GM19324 (cell line): Measurements from ENCODE around the gene TDRKH.
"Not testable (repeated sequence)": the region's sequence is repeated elsewhere in the genome, so short reads cannot be mapped to it uniquely, and the experiment has no call there.

Source experiments
- ATAC-seq: cut with Tn5 transposase; IDR thresholded peaks from one replicate; pipeline ENCODE4 v1.9.1; 2021; ENCODE audit warnings: mild to moderate bottlenecking, moderate library complexity; ENCODE audit not compliant: unreplicated experiment, low FRiP score

TDRKH gene

DNA sequence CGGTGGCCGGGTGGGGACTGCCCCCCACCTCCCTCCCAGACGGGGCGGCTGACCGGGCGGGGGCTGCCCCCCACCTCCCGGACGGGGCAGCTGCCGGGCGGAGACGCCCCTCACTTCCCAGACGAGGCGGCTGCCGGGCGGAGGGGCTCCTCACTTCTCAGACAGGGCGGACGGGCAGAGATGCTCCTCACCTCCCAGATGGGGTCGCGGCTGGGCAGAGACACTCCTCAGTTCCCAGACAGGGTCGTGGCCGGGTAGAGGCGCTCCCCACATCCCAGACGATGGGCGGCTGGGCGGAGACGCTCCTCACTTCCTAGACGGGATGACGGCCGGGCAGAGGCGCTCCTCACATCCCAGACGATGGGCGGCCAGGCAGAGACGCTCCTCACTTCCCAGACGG is 21.0 kb downstream of the TDRKH start:
- not testable (repeated sequence) for ATAC-seq

DNA sequence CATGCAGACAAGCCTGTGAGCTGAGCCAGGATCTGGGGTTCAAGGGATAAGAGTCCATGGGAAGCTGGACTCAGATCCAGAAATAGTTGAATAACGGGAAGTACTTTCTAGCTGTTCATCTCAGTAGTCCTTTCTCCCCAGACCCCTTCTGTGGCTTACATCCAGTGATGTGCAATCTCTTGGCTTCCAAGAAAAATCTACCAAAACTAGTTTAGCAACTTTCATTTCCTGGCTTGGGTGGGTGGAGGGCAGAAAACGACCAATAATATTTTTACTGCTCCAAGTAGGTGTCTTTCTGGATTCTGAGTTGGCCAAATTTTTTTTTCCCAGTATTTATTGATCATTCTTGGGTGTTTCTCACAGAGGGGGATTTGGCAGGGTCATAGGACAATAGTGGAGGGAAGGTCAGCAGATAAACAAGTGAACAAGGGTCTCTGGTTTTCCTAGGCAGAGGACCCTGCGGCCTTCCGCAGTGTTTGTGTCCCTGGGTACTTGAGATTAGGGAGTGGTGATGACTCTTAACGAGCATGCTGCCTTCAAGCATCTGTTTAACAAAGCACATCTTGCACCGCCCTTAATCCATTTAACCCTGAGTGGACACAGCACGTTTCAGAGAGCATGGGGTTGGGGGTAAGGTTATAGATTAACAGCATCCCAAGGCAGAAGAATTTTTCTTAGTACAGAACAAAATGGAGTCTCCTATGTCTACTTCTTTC is 21.8 kb downstream of the TDRKH start:
- ATAC-seq, result not testable (repeated sequence)

- no peak for ATAC-seq
Observed at GRCh38 chr1:151763990-151764389, 26.3 kb downstream of the TDRKH start.

DNA sequence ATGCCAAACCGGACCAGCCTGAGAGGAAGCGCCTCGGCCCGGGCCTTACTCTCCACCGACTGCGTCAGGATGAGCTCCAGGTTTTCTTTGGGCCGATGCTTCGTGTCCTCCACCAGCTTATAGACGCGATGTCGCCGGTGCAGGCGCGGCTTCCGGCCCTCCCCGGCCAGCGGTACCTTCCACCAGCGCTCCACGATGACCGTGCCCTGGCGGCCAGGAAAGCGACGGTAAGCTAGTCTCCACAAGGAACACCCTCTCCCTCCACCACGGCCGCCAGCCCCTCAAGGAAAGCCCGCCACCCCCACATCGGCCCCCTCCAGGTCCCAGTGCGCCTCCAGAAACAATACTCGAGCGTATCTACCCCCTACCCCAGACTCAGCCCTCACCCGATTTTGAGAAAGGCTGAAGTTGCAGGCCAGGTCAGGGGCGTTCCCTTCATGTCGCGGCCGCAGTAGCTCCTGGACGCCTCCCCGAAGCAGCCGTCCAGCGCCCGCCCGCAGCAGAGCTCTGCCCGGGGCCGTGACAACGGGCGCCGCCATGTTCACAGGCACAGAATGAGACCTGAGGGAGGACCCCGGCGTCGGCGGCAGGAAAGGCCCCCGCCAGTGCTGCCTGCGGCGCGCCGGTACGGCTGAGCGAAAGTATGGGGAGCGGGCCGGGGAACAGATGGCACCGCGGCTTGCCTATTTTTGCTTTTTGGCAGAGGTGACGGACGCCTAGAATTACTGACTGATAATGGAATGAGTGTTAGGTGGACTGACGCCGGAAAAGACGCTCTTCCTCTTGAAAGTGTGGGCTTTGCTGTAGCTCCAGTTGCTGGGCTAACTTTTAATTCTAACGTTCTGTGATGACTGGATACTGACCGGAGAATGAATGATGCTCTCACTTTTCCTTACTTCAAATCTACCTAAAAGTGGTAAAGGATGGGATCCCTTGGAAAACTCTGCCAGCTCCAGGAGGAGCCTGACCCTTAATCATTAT is 27.1 kb downstream of the TDRKH start, which contains the start of gene MRPL9:
Gene MRPL9, minus strand, starts transcription at position 556 of the 981 bp plus-strand sequence. Its CDS starts 17 bp downstream, at position 539.
- ATAC-seq, result peak; percentile 84

DNA sequence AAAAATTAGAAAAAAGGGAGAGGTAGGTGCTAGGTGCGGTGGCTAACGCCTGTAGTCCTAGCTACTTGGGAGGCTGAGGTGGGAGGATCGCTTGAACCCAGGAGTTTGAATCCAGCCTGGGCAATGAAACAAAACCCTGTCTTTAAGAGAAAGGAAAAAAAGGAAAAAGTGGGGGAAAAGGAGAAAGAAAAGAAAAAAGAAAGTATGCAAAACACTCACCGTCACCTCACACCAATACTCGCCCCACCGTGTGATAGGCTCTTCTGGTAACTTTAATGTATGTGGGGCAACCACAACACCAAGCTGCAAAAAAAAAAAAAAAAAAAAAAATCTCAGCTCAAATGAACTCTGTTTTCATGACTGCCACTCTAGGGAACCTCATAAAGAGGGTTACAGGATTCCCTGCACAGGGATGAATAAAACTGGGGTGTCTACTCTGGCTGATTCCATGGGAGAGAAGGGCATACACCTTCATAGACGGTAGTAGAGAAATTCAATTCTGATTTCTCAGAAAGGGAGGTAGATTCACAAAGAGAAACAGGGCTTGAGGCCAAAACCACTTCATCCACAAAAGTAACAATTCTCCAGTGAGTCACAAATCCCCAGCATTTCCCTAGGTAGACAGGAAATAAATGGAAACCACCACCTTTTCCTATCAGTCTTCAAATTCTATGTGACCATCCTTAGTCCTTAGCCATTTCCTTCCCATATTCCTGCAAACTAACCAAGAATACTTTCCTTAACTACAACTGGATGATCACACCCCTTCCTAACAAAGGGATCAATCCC is 29.5 kb downstream of the TDRKH start:
- no peak for ATAC-seq

GRCh38 chr1:151759241-151759640 is 31.1 kb downstream of the TDRKH start:
- no peak for ATAC-seq

DNA sequence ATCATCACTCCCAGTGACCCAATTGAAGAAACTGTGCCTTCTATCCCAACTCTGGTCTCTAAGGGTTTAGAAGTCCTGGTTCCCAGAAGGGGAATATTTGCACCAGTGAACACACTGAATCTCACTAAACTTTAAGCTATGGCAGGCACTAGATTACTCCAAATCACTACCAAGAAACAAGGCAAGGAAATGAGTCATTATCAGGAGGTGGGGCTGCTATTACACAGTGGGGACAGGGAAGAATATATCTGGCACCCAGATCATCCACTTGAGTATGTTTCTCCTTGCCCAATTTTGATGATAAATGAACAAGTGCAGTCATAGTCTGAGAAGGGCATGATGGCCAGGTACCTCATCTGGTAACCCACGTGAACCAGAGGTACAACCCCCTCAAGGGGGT is 34.0 kb downstream of the TDRKH start:
- no peak for ATAC-seq

- no peak for ATAC-seq
Observed at GRCh38 chr1:151741516-151741915, 48.8 kb downstream of the TDRKH start.

- ATAC-seq, result no peak
Observed at GRCh38 chr1:151739590-151740355, 50.5 kb downstream of the TDRKH start.

GRCh38 chr1:151737479-151737878 is 52.8 kb downstream of the TDRKH start:
- no peak for ATAC-seq

DNA sequence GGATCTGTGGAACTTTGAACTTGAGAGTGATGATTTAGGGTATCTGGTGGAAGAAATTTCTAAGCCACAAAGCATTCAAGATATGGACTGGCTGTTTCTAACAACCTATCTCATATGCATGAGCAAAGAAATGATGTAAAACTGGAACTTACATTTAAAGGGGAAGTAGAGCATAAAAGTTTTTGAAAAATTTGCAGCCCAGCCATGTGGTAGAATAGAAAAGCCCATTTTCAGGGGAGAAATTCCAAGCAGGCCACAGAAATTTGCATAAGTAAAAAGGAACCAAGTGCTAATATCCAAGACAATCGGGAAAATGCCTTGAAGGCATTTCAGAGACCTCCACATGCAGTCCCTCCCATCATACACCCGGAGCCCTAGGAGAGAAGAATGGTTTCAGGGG is 53.3 kb downstream of the TDRKH start:
- no peak for ATAC-seq

GRCh38 chr1:151733995-151734394 is 56.3 kb downstream of the TDRKH start:
- not testable (repeated sequence) for ATAC-seq

DNA sequence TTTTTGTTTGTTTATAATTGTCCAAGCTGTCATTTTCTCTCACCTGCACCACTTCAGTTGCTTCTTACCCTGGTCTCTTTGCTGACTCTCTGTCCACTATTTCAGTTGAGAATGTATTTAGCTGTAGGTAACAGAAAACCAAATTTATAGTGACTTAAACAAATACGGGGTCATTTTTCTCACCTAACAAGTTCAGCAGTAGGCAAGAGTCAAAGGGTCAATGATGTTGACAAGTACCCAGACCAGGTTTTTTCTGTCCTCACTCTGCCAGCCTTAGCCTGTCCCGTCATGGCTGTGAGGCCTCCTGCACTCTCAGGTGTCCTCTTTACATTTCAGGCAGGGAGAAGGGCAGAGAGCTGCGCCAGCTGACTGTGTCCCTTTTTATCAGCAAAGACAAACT is 57.2 kb downstream of the TDRKH start:
- ATAC-seq, result no peak

GRCh38 chr1:151729966-151730291 is 60.4 kb downstream of the TDRKH start:
- no peak for ATAC-seq

DNA sequence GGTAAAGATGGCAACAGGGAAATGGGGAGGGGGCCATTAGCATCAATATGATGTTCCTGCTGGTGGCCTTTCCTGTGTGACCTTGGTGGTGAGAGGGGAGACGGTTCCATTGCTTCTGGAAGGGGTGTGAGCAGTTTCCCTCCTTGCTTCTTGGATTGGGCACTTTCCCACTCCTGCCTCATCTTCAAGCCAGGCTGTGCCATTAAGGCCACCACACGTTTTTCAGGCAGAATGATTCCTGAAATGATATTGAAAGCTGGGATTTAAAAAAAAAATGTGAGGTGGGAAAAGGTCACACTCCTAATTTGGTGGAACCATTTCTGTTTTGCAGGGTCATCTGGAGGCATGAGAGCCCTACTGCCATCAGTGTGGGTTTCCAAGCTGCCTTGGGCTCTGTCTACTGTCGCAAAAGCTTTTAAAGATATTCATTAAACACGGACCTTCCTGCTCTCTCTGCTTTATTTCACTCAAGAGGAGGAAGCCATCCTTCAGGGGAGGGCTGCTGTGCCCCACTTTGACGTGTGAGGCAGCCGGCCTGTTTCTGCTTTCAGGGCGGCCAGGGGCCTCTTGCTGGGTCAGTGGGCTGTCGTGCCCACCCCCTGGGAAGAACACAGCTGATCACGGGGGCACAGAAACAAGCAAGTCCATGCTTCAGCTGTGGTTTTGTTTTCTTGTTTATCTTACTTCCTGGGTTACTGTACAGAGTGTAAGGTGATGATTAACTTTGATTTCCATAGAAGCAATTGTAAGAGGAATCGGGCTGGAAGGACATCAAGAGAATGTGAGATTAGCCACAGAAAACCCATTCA is 60.9 kb downstream of the TDRKH start:
- no peak for ATAC-seq

DNA sequence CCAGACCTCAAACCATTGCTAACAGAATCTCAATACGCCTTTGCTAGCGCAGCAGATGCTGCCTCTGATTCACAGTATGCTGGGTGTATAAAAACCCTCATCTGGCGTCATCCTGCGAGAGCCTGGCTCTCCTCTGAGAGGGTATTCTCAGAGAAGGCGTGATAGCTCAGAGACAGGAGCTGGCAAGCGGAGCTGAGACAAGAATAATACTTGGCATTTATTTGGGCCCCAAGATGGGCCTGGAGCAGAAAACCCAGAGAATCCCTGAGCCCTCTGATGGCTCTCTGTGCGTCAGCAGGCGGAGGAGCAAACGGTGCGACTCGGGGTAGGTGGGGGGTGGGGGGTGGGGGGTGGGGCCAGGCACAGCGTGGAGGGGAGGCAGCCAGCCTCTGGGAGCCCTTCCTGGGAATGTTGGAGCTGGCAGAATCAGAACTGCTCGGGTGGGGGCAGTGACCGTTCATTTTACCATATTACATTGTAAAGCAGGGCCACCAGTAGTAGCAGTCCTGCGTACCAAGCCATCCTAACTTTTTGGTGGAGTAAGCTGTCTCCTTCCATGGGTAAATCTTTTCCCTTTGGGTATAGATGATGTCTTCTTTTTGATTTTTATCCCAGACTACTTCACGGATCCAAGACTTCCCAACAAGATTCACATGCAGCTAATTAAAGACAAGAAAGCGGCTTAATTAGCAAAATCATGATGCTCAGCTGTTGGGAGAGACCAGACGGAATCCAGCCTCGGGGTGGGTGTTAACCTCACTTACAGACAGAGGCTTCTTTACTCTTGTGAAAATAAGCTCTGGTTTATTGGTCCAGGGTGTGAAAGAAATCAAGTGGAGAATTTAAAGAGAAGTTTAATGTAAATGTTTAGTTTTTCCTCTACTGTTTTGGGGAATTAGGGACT is 61.9 kb downstream of the TDRKH start:
- ATAC-seq, result no peak

DNA sequence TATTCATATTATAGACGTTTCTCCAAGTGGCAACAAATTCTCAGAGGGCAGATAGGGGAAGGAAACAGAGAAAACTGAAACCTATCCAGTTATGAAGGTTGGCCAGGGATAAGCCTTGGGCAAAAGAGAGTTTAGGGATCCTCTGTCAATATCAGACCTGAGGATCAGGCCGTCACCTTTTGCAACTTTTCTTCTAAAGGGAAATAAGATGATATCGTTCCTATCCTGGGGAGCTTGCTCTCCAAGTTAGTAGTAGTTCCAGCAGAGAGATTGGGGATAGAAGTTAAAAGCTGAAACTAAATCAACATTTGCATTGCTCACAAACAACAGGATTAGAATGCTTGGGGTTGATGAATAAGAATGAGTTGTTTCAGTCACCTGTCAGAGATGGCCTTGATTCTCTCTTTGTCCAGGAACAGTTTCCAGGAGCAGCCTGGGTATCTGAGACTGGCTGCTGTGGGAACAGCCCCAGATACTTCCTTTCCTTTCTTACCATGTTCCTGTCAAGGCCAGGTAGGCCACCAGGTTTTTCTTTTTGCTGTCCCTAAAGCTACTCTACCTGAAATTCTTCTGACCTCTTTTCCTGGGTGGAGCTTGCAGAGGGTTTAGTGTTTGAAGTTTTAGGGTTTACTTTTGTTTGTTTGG is 66.5 kb downstream of the TDRKH start:
- ATAC-seq, result no peak
